Glutamatergic neuron (in vitro differentiated cells): ENCODE results near the gene REEP3. TPM values are rescaled to one million over a fixed set of nuclear protein-coding genes. Genes with fewer than 3 reads are reported as not detected.

Experiments used
- DNase-seq: peaks from one replicate; pipeline ENCODE4 v3.0.0; 2022
- H3K27ac Mint-ChIP-seq: one replicate; pipeline ENCODE4 v1.8.0; 2020; ENCODE audit warnings: mild to moderate bottlenecking, mixed read lengths, inconsistent platforms; ENCODE audit not compliant: unreplicated experiment
- H3K27me3 Mint-ChIP-seq: one replicate; pipeline ENCODE4 v1.8.0; 2020; ENCODE audit warnings: mild to moderate bottlenecking, moderate library complexity, mixed read lengths, inconsistent platforms; ENCODE audit not compliant: unreplicated experiment
- H3K36me3 Mint-ChIP-seq: one replicate; pipeline ENCODE4 v1.8.0; 2020; ENCODE audit warnings: mild to moderate bottlenecking, mixed read lengths, inconsistent platforms; ENCODE audit not compliant: unreplicated experiment
- H3K4me1 Mint-ChIP-seq: one replicate; pipeline ENCODE4 v1.8.0; 2020; ENCODE audit warnings: mild to moderate bottlenecking, low read depth, mixed read lengths, inconsistent platforms; ENCODE audit not compliant: unreplicated experiment
- H3K4me3 Mint-ChIP-seq: one replicate; pipeline ENCODE4 v1.8.0; 2020; ENCODE audit warnings: mild to moderate bottlenecking, mixed read lengths, inconsistent platforms; ENCODE audit not compliant: unreplicated experiment
- H3K9me3 Mint-ChIP-seq: one replicate; pipeline ENCODE4 v1.8.0; 2020; ENCODE audit warnings: mild to moderate bottlenecking, moderate library complexity, mixed read lengths, inconsistent platforms; ENCODE audit not compliant: unreplicated experiment
- CTCF ChIP-seq: fragments of 200-600 bp; sonication (generic); IDR thresholded peaks from one replicate; pipeline ENCODE4 v1.5.0; 2021; ENCODE audit not compliant: partially characterized antibody, unreplicated experiment
- total RNA-seq: library from RNA; stranded (reverse); fragmentation: NEBNext Ultra II Directional; extraction: Animal tissue kit (Norgen Biotek cat#: 25700); gene quantifications from one replicate; pipeline ENCODE4 v1.2.1, GENCODE V29; 2021; ENCODE audit not compliant: unreplicated experiment

REEP3 gene
- total RNA-seq, 1 donor from 2014 or later = 47.1 TPM

- Mint-ChIP-seq H3K27me3 (peaks cover 3% of the 10 kb centered on the region), H3K27ac (no peak overlapping the region), H3K36me3 (no peaks in the 10 kb centered on the region), H3K9me3 (peaks cover 5% of the 10 kb centered on the region), H3K4me3 (no peak overlapping the region), H3K4me1 (peaks cover 34% of the 10 kb centered on the region)
- no peak for TF ChIP-seq CTCF
- DNase-seq = no peak
These were observed 103.5 kb downstream of the REEP3 start for GRCh38 chr10:63624701-63625100.

- Mint-ChIP-seq H3K27me3 (peaks cover 6% of the 10 kb centered on the region), H3K4me1 (peaks cover 36% of the 10 kb centered on the region), H3K27ac (peak overlapping the region; percentile 93)
These were observed 106.2 kb downstream of the REEP3 start for GRCh38 chr10:63627396-63627795.

GRCh38 chr10:63627881-63628296 lies 106.7 kb downstream of the REEP3 start:
- Mint-ChIP-seq H3K36me3 (no peaks in the 10 kb centered on the region), H3K27ac (peak overlapping the region; percentile 93)
- no peak for TF ChIP-seq CTCF

More at GRCh38 chr10:63627396-63627795, 106.2 kb downstream of the REEP3 start:
- DNase-seq = no peak
- H3K4me3 Mint-ChIP-seq = peak overlapping the region; percentile 36
- H3K36me3 Mint-ChIP-seq = no peaks in the 10 kb centered on the region
- peaks cover 10% of the 10 kb centered on the region for H3K9me3 Mint-ChIP-seq
- no peak for TF ChIP-seq CTCF

GRCh38 chr10:63628526-63629362 lies 107.5 kb downstream of the REEP3 start:
- Mint-ChIP-seq H3K27me3 (peaks cover 6% of the 10 kb centered on the region), H3K27ac (peak overlapping the region; percentile 93), H3K4me1 (peaks cover 36% of the 10 kb centered on the region), H3K36me3 (no peaks in the 10 kb centered on the region), H3K4me3 (peak overlapping the region; percentile 88), H3K9me3 (peaks cover 12% of the 10 kb centered on the region)
- no peak for TF ChIP-seq CTCF
- DNase-seq = peak; percentile 41

More at GRCh38 chr10:63627881-63628296, 106.7 kb downstream of the REEP3 start:
- H3K9me3 Mint-ChIP-seq = peaks cover 10% of the 10 kb centered on the region
- H3K4me3 Mint-ChIP-seq = peak overlapping the region; percentile 36
- peaks cover 36% of the 10 kb centered on the region for H3K4me1 Mint-ChIP-seq
- no peak for DNase-seq
- H3K27me3 Mint-ChIP-seq = peaks cover 6% of the 10 kb centered on the region
